ENCODE data around the gene SNAP47.
A peak's percentile ranks its signal among the peaks of the same experiment; 100 is the strongest.

DNA sequence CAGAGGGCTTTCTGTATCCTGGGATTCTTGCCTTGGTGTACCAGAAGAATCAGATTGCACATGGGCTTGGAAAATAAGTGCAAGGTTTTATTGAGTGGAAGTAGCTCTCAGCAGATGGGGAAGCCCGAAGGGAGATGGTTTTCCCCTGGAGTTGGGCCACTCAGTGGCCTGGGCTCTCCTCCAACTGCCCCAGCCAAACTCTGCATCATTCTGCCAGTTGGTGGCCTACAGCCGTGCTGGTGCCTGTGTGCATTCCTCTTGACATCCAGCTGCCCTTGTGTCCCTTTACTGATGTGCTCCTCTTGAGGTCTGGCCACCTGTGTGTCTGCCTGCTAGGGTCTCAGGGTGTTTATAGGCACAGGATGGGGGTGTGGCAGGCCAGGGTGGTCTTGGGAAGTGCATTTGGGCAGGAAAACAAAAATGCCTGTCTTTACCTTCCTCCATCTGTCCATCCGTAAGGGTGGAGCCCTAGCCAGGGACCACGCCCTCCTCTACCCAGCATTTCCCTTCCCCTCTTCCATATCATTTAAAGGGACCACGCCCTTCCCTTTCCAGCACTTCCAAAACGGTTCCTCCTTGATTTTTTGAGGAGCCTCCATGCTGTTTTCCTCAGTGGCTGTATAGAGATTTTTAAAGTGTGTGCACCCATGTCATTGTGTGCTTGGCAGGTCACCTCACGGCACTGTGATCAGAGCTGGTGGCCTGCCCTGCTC is 18.9 kb downstream of the SNAP47 start:
- TF ChIP-seq, protein P1, sequence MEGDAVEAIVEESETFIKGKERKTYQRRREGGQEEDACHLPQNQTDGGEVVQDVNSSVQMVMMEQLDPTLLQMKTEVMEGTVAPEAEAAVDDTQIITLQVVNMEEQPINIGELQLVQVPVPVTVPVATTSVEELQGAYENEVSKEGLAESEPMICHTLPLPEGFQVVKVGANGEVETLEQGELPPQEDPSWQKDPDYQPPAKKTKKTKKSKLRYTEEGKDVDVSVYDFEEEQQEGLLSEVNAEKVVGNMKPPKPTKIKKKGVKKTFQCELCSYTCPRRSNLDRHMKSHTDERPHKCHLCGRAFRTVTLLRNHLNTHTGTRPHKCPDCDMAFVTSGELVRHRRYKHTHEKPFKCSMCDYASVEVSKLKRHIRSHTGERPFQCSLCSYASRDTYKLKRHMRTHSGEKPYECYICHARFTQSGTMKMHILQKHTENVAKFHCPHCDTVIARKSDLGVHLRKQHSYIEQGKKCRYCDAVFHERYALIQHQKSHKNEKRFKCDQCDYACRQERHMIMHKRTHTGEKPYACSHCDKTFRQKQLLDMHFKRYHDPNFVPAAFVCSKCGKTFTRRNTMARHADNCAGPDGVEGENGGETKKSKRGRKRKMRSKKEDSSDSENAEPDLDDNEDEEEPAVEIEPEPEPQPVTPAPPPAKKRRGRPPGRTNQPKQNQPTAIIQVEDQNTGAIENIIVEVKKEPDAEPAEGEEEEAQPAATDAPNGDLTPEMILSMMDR (conservative IDR thresholded peaks at IDR 0.05; ENCODE audit: low read depth, low read length), result no peak
- TF ChIP-seq, protein P2, sequence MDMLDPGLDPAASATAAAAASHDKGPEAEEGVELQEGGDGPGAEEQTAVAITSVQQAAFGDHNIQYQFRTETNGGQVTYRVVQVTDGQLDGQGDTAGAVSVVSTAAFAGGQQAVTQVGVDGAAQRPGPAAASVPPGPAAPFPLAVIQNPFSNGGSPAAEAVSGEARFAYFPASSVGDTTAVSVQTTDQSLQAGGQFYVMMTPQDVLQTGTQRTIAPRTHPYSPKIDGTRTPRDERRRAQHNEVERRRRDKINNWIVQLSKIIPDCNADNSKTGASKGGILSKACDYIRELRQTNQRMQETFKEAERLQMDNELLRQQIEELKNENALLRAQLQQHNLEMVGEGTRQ (IDR thresholded peaks at IDR 0.05; ENCODE audit: low read depth, low read length), result no peak
- TF ChIP-seq SMC3 (IDR thresholded peaks at IDR 0.05; ENCODE audit: low read depth, low read length), result no peak
- TF ChIP-seq POLR2A (IDR thresholded peaks at IDR 0.05; ENCODE audit: low read depth, low read length), result no peak
- no peak for TF ChIP-seq RCOR1 (IDR thresholded peaks at IDR 0.05; ENCODE audit: insufficient replicate concordance, low read length)
- TF ChIP-seq, protein P3, sequence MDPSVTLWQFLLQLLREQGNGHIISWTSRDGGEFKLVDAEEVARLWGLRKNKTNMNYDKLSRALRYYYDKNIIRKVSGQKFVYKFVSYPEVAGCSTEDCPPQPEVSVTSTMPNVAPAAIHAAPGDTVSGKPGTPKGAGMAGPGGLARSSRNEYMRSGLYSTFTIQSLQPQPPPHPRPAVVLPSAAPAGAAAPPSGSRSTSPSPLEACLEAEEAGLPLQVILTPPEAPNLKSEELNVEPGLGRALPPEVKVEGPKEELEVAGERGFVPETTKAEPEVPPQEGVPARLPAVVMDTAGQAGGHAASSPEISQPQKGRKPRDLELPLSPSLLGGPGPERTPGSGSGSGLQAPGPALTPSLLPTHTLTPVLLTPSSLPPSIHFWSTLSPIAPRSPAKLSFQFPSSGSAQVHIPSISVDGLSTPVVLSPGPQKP (IDR thresholded peaks at IDR 0.05; ENCODE audit: borderline replicate concordance, low read depth, low read length), result no peak
- TF ChIP-seq BHLHE40 (IDR thresholded peaks at IDR 0.05; ENCODE audit: low read depth, low read length), result no peak
- TF ChIP-seq RAD21 (IDR thresholded peaks at IDR 0.05; ENCODE audit: low read length), result no peak
- TF ChIP-seq MAZ (IDR thresholded peaks at IDR 0.05; ENCODE audit: borderline replicate concordance, low read depth, low read length), result peak; percentile 35; the same call in 1 of the 2 replicates

Data from IMR-90 (cell line).